PFSK-1 (cell line): ENCODE data around the gene ETV5.

Source experiments
- POLR2AphosphoS5 ChIP-seq: IDR thresholded peaks from 2 replicates; pipeline ENCODE4 v1.6.1; 2012; ENCODE audit warnings: low read depth, mild to moderate bottlenecking, control low read depth, low read length, moderate library complexity
- REST ChIP-seq, 2 experiments: IDR thresholded peaks; 2 replicates each; pipeline versions ENCODE4 v1.6.1 to v1.8.0; 2011 to 2012; ENCODE audit warnings: low read depth in 2 of 2, low read length in 2 of 2, control low read depth in 1 of 2, inconsistent platforms in 1 of 2, mild to moderate bottlenecking in 1 of 2, moderate library complexity in 1 of 2; ENCODE audit not compliant: insufficient read depth in 1 of 2
- SIN3A ChIP-seq: IDR thresholded peaks from 2 replicates; pipeline ENCODE4 v1.6.1; 2012; ENCODE audit warnings: mild to moderate bottlenecking, low read length, moderate library complexity, borderline replicate concordance; ENCODE audit not compliant: insufficient read depth
- TAF1 ChIP-seq: IDR thresholded peaks from 2 replicates; pipeline ENCODE4 v1.6.1; 2012; ENCODE audit warnings: low read length, control low read depth, borderline replicate concordance; ENCODE audit not compliant: insufficient read depth

- no peak for TF ChIP-seq POLR2AphosphoS5
- 0 out of 4 replicates have a peak, but pooled peaks of 1 of the 2 experiments have one; percentile 20 for TF ChIP-seq REST (IDR thresholded peaks at IDR 0.05; ENCODE audit: insufficient read depth in 1 of 2, low read depth in 2 of 2, low read length in 2 of 2)
- TF ChIP-seq SIN3A, result no peak
- no peak for TF ChIP-seq TAF1
Observed at GRCh38 chr3:186021673-186022362, 87.1 kb downstream of the ETV5 start.
